ENCODE data around the gene MPDZ.

Gene MPDZ

DNA sequence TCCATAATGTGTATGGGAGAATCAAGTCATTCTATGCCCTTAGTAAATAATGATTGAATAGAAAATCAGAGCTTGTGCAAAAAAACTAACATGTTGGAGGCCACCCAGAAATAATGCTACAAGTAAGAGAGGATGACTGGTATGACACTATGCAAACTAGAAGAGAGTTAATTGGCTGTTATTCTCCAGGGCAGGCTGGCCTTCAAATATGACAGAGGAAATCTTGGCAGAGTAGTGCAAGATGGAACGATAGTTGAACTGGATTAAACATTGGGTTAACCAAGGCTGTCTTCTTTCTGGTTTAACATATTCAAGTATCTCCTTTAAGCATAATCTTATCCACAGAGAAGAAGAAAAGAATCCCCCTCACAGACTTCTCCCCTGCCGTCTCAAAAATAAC, 196.1 kb downstream of the MPDZ start:
- Histone ChIP-seq H3K9me3 (ENCODE audit: insufficient read depth, low read length, severe bottlenecking) (no peaks in the 10 kb centered on the region), H3K4me1 (ENCODE audit: insufficient read depth, low read length) (no peaks in the 10 kb centered on the region), H3K27me3 (ENCODE audit: insufficient read depth, low read length, poor library complexity) (no peaks in the 10 kb centered on the region), H3K4me3 (ENCODE audit: low read depth in 1 of 2, low read length in 2 of 2) (no peak overlapping the region), H3K9ac (ENCODE audit: low read depth, low read length) (no peak overlapping the region), H3K79me2 (ENCODE audit: insufficient read depth, low read length) (no peaks in the 10 kb centered on the region), H3K36me3 (ENCODE audit: insufficient read depth, low read length) (no peaks in the 10 kb centered on the region), H3K4me2 (ENCODE audit: insufficient read depth, low read length) (no peak overlapping the region), H2AFZ (ENCODE audit: low read depth, low read length) (no peak overlapping the region), H4K20me1 (ENCODE audit: insufficient read depth, low read length) (no peaks in the 10 kb centered on the region), H3K27ac (ENCODE audit: low read length) (no peak overlapping the region)
- no peak for DNase-seq
- TF ChIP-seq EZH2 (IDR thresholded peaks at IDR 0.05; ENCODE audit: borderline replicate concordance, low read depth, low read length, severe bottlenecking), result no peak
- TF ChIP-seq, protein P1, sequence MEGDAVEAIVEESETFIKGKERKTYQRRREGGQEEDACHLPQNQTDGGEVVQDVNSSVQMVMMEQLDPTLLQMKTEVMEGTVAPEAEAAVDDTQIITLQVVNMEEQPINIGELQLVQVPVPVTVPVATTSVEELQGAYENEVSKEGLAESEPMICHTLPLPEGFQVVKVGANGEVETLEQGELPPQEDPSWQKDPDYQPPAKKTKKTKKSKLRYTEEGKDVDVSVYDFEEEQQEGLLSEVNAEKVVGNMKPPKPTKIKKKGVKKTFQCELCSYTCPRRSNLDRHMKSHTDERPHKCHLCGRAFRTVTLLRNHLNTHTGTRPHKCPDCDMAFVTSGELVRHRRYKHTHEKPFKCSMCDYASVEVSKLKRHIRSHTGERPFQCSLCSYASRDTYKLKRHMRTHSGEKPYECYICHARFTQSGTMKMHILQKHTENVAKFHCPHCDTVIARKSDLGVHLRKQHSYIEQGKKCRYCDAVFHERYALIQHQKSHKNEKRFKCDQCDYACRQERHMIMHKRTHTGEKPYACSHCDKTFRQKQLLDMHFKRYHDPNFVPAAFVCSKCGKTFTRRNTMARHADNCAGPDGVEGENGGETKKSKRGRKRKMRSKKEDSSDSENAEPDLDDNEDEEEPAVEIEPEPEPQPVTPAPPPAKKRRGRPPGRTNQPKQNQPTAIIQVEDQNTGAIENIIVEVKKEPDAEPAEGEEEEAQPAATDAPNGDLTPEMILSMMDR (IDR thresholded peaks at IDR 0.05; ENCODE audit: borderline replicate concordance, extremely low read depth, low read length, poor library complexity, severe bottlenecking), result no peak
- ATAC-seq (ENCODE audit: insufficient read depth, low read depth), result no peak

DNA sequence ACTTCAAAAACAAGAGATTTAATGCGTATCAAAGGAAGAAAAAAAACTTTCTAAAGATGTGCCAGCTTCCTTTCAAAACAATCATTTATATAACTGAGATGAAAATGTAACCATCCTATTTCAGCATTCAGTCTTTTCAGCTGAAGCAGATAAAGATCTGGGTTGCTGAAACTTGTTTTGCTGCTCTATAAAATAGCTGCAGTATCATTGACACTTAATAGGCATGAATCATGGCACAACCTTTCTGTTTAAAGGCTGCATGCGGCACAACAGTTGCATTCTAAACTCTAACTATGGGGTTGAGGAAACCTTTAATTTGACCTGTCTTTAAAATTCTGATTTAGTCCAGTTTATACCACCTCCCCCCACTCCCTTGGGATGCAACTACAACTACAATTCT, 196.7 kb downstream of the MPDZ start:
- no peak overlapping the region for H3K4me2 ChIP-seq (ENCODE audit: insufficient read depth, low read length)
- H3K9me3 ChIP-seq (ENCODE audit: insufficient read depth, low read length, severe bottlenecking), result no peaks in the 10 kb centered on the region
- ATAC-seq (ENCODE audit: insufficient read depth, low read depth), result no peak
- H4K20me1 ChIP-seq (ENCODE audit: insufficient read depth, low read length), result no peaks in the 10 kb centered on the region
- no peaks in the 10 kb centered on the region for H3K79me2 ChIP-seq (ENCODE audit: insufficient read depth, low read length)
- no peaks in the 10 kb centered on the region for H3K36me3 ChIP-seq (ENCODE audit: insufficient read depth, low read length)
- no peak overlapping the region for H3K27ac ChIP-seq (ENCODE audit: low read length)
- H3K9ac ChIP-seq (ENCODE audit: low read depth, low read length), result no peak overlapping the region
- DNase-seq, result no peak
- H3K27me3 ChIP-seq (ENCODE audit: insufficient read depth, low read length, poor library complexity), result no peaks in the 10 kb centered on the region
- no peak overlapping the region for H2AFZ ChIP-seq (ENCODE audit: low read depth, low read length)
- H3K4me3 ChIP-seq (ENCODE audit: low read depth in 1 of 2, low read length in 2 of 2), result no peak overlapping the region
- no peaks in the 10 kb centered on the region for H3K4me1 ChIP-seq (ENCODE audit: insufficient read depth, low read length)
- no peak for TF ChIP-seq EZH2 (IDR thresholded peaks at IDR 0.05; ENCODE audit: borderline replicate concordance, low read depth, low read length, severe bottlenecking)
- TF ChIP-seq, protein P1 (IDR thresholded peaks at IDR 0.05; ENCODE audit: borderline replicate concordance, extremely low read depth, low read length, poor library complexity, severe bottlenecking), result no peak

DNA sequence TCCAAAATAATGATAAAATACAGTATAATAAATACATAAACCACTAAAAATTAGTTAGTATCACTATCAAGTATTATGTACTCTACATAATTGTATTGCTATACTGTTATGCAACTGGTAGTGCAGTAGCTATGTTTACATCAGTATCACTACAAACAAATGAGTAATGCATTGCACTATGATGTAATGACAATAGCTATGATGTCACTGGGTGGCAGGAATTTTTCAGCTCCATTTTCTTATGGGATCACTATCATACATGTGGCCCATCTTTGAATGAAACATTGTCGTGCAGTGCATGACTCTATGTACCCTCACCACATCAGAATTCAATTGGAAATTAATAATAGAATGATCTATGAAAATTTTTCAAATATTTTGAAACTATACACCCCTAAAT, 201.3 kb downstream of the MPDZ start:
- Histone ChIP-seq H3K4me2 (ENCODE audit: insufficient read depth, low read length) (no peak overlapping the region), H3K9ac (ENCODE audit: low read depth, low read length) (no peak overlapping the region), H3K4me3 (ENCODE audit: low read depth in 1 of 2, low read length in 2 of 2) (no peak overlapping the region), H3K4me1 (ENCODE audit: insufficient read depth, low read length) (no peaks in the 10 kb centered on the region), H4K20me1 (ENCODE audit: insufficient read depth, low read length) (no peaks in the 10 kb centered on the region), H3K79me2 (ENCODE audit: insufficient read depth, low read length) (no peaks in the 10 kb centered on the region), H3K9me3 (ENCODE audit: insufficient read depth, low read length, severe bottlenecking) (no peaks in the 10 kb centered on the region), H3K36me3 (ENCODE audit: insufficient read depth, low read length) (no peaks in the 10 kb centered on the region), H3K27ac (ENCODE audit: low read length) (no peak overlapping the region), H2AFZ (ENCODE audit: low read depth, low read length) (no peak overlapping the region), H3K27me3 (ENCODE audit: insufficient read depth, low read length, poor library complexity) (no peaks in the 10 kb centered on the region)
- no peak for DNase-seq
- no peak for ATAC-seq (ENCODE audit: insufficient read depth, low read depth)
- TF ChIP-seq, protein P1 (IDR thresholded peaks at IDR 0.05; ENCODE audit: borderline replicate concordance, extremely low read depth, low read length, poor library complexity, severe bottlenecking), result no peak
- TF ChIP-seq EZH2 (IDR thresholded peaks at IDR 0.05; ENCODE audit: borderline replicate concordance, low read depth, low read length, severe bottlenecking), result no peak

DNA sequence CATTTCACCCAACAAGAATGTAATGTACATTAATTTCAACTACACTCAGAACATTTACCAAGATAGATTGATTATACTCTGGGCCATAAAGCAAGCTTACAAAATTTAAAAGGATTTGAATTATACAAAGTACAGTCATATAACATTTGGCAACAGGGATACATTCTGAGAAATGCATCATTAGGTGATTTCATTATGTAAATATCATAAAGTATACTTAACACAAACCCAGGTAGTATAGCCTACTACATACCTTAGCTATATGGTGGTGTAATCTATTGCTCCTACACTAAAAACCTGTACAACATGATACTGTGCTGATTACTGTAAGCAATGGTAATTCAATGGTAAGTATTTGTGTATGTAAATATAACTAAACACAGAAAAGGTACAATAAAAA, 202.9 kb downstream of the MPDZ start:
- no peak for ATAC-seq (ENCODE audit: insufficient read depth, low read depth)
- Histone ChIP-seq H3K36me3 (ENCODE audit: insufficient read depth, low read length) (no peaks in the 10 kb centered on the region), H3K4me2 (ENCODE audit: insufficient read depth, low read length) (no peak overlapping the region), H3K4me3 (ENCODE audit: low read depth in 1 of 2, low read length in 2 of 2) (no peak overlapping the region), H3K79me2 (ENCODE audit: insufficient read depth, low read length) (no peaks in the 10 kb centered on the region), H3K27ac (ENCODE audit: low read length) (no peak overlapping the region), H4K20me1 (ENCODE audit: insufficient read depth, low read length) (no peaks in the 10 kb centered on the region), H3K4me1 (ENCODE audit: insufficient read depth, low read length) (no peaks in the 10 kb centered on the region), H3K9ac (ENCODE audit: low read depth, low read length) (no peak overlapping the region), H2AFZ (ENCODE audit: low read depth, low read length) (no peak overlapping the region), H3K9me3 (ENCODE audit: insufficient read depth, low read length, severe bottlenecking) (no peaks in the 10 kb centered on the region), H3K27me3 (ENCODE audit: insufficient read depth, low read length, poor library complexity) (no peaks in the 10 kb centered on the region)
- TF ChIP-seq, protein P1 (IDR thresholded peaks at IDR 0.05; ENCODE audit: borderline replicate concordance, extremely low read depth, low read length, poor library complexity, severe bottlenecking), result no peak
- TF ChIP-seq EZH2 (IDR thresholded peaks at IDR 0.05; ENCODE audit: borderline replicate concordance, low read depth, low read length, severe bottlenecking), result no peak
- DNase-seq, result no peak
